Measurements from ENCODE around the gene S1PR2. TPM values are rescaled to one million over a fixed set of nuclear protein-coding genes. Genes with fewer than 3 reads are reported as not detected.
"Not testable (repeated sequence)": the region's sequence is repeated elsewhere in the genome, so short reads cannot be mapped to it uniquely, and the experiment has no call there.

Gene S1PR2
- total RNA-seq, 1 experiment from 2014 or later = 6.9 TPM

DNA sequence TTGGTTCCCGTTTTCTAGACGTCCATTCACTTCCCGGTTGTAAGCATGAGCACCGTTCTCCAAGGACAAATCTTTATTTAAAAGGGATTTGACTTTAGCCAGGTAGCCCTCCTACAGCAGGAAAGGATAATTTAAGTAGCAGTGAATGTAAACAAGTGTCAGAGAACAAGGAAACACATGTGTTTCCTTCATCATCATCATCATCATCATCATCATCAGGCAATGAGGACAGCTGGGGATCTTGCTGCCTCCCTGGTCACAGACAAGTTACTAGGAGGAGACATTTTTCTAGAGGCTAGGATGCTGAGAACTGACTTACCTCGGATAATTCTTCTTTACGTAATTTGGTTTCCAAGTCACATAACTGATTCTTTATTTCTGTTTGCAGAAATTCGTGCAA is 50.7 kb downstream of the S1PR2 start:
- TF ChIP-seq EZH2 (IDR thresholded peaks at IDR 0.05; ENCODE audit: low read depth) = no peak
- no peak for TF ChIP-seq CTCF (conservative IDR thresholded peaks at IDR 0.05)
- intact Hi-C loops (cut with micrococcal nuclease; ENCODE audit: unreplicated experiment) = no loop called here
- Histone ChIP-seq H3K27ac (no peak overlapping the region), H3K79me2 (ENCODE audit: low read depth) (peaks cover 31% of the 10 kb centered on the region), H3K27me3 (ENCODE audit: insufficient read depth, low read depth) (no peaks in the 10 kb centered on the region), H2AFZ (no peak overlapping the region), H3K4me1 (replicated peaks; ENCODE audit: insufficient read depth) (peaks cover 16% of the 10 kb centered on the region), H3K4me3 (no peak overlapping the region), H3K9me3 (ENCODE audit: insufficient read depth, low read depth) (no peaks in the 10 kb centered on the region), H3K36me3 (ENCODE audit: low read depth) (peaks cover 31% of the 10 kb centered on the region), H3K9me2 (ENCODE audit: insufficient read depth) (no peaks in the 10 kb centered on the region), H3F3A (ENCODE audit: insufficient read depth, low read depth) (peaks cover 50% of the 10 kb centered on the region; the same call in 1 of the 2 replicates), H4K20me1 (ENCODE audit: insufficient read depth) (peaks cover 8% of the 10 kb centered on the region), H3K4me2 (no peak overlapping the region)
- POLR2A ChIA-PET (ENCODE audit: unreplicated experiment) = no interaction called here
- CTCF ChIA-PET = no interaction called here
- DNase-seq = no peak
- no TSS peak for BruUV-seq (replicated peaks)

DNA sequence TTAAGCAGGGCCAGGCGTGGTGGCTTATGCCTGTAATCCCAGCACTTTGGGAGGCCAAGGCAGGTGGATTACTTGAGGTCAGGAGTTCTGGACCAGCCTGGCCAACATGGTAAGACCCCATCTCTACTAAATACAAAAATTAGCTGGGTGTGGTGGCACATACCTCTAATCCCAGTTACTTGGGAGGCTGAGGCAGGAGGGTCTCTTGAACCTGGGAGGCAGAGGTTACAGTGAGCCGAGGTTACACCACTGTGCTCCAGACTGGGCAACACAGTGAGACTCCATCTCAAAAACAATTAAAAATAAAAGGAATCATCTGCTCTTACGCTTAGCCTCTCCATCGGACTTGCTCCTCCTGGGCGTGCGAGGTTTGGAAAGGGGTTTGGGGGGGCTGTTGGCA is 51.1 kb downstream of the S1PR2 start:
- H3K27me3 ChIP-seq (ENCODE audit: insufficient read depth, low read depth); H3K9me2 ChIP-seq (ENCODE audit: insufficient read depth); H3K4me3 ChIP-seq; H3K4me2 ChIP-seq; CTCF ChIA-PET; DNase-seq; intact Hi-C loops (cut with micrococcal nuclease; ENCODE audit: unreplicated experiment); H2AFZ ChIP-seq; POLR2A ChIA-PET (ENCODE audit: unreplicated experiment); H3K9me3 ChIP-seq (ENCODE audit: insufficient read depth, low read depth); BruUV-seq (replicated peaks); H3K27ac ChIP-seq: not testable (repeated sequence)
- peaks cover 31% of the 10 kb centered on the region for H3K79me2 ChIP-seq (ENCODE audit: low read depth)
- H4K20me1 ChIP-seq (ENCODE audit: insufficient read depth) = peaks cover 11% of the 10 kb centered on the region; the same call in 1 of the 2 replicates
- H3K36me3 ChIP-seq (ENCODE audit: low read depth) = peaks cover 36% of the 10 kb centered on the region
- peaks cover 50% of the 10 kb centered on the region; the same call in 1 of the 2 replicates for H3F3A ChIP-seq (ENCODE audit: insufficient read depth, low read depth)
- peaks cover 11% of the 10 kb centered on the region for H3K4me1 ChIP-seq (replicated peaks; ENCODE audit: insufficient read depth)

DNA sequence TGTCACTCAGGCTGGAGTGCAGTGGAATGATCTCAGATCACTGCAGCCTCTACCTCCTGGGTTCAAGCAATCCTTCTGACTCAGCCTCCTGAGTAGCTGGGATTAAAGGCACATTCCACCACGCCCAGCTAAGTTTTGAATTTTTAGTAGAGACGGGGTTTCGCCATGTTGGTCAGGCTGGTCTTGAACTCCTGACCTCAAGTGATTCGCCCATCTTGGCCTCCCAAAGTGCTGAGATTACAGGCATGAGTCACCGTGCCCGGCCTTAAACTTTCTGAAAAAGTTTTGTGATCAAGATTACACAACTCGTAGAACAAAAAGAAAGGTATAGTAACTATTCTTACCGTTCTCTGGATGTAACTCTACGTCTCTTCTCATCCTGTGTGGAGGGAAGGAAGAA is 57.6 kb downstream of the S1PR2 start:
- TF ChIP-seq CTCF (conservative IDR thresholded peaks at IDR 0.05) (no peak), EZH2 (IDR thresholded peaks at IDR 0.05; ENCODE audit: low read depth) (no peak)
- peaks cover 36% of the 10 kb centered on the region for H3K36me3 ChIP-seq (ENCODE audit: low read depth)
- H3K4me3 ChIP-seq = no peak overlapping the region
- CTCF ChIA-PET = interaction anchor here (0.7 kb wide), 1 partner anchor 76 kb away, joined by 3 read pairs; no protein-coding TSS in a partner anchor
- peaks cover 9% of the 10 kb centered on the region for H3K4me1 ChIP-seq (replicated peaks; ENCODE audit: insufficient read depth)
- peaks cover 10% of the 10 kb centered on the region; the same call in 1 of the 2 replicates for H4K20me1 ChIP-seq (ENCODE audit: insufficient read depth)
- H3K79me2 ChIP-seq (ENCODE audit: low read depth) = 0 out of 2 replicates have a peak, but pooled peaks cover 7% of the 10 kb centered on the region
- peak overlapping the region; percentile 23; the same call in 1 of the 2 replicates for H3K27ac ChIP-seq
- no peaks in the 10 kb centered on the region for H3K9me2 ChIP-seq (ENCODE audit: insufficient read depth)
- peaks cover 67% of the 10 kb centered on the region for H3F3A ChIP-seq (ENCODE audit: insufficient read depth, low read depth)
- POLR2A ChIA-PET (ENCODE audit: unreplicated experiment) = no interaction called here
- no peaks in the 10 kb centered on the region for H3K27me3 ChIP-seq (ENCODE audit: insufficient read depth, low read depth)
- BruUV-seq (replicated peaks) = no TSS peak
- peak; percentile 20 to 69 for DNase-seq
- H3K4me2 ChIP-seq = no peak overlapping the region
- no peak overlapping the region for H2AFZ ChIP-seq
- no peaks in the 10 kb centered on the region for H3K9me3 ChIP-seq (ENCODE audit: insufficient read depth, low read depth)
- intact Hi-C loops (cut with micrococcal nuclease; ENCODE audit: unreplicated experiment) = no loop called here

Small RNA genes within 50 kb of the gene (microRNA-seq; reads per million reads assigned to microRNA genes)
- gene MIR4322 (ENCODE audit: borderline number of aligned reads, borderline replicate concordance) = not detected

Other genes with a start within 250 kb of the S1PR2 start
- not detected in 2 replicates for gene COL5A3, start 220.8 kb downstream of the S1PR2 start, total RNA-seq (2021)
- not detected in 2 replicates for gene RDH8, start 217.8 kb downstream of the S1PR2 start, total RNA-seq (2021)
- gene SHFL, start 145.0 kb downstream of the S1PR2 start, total RNA-seq (2021) = 25.6 and 30.6 TPM in 2 replicates
- gene ANGPTL6, start 128.7 kb downstream of the S1PR2 start, total RNA-seq (2021) = not detected in 2 replicates
- gene PPAN, start 125.0 kb downstream of the S1PR2 start, total RNA-seq (2021) = 38.4 and 41.0 TPM in 2 replicates
- gene P2RY11, start 119.6 kb downstream of the S1PR2 start, total RNA-seq (2021) = 23.7 and 27.4 TPM in 2 replicates
- 195 and 234 TPM in 2 replicates for gene EIF3G, start 111.4 kb downstream of the S1PR2 start, total RNA-seq (2021)
- 111 and 117 TPM in 2 replicates for gene DNMT1, start 36.4 kb downstream of the S1PR2 start, total RNA-seq (2021)
- gene MRPL4, start 20.9 kb upstream of the S1PR2 start, total RNA-seq (2021) = 96.4 and 98.2 TPM in 2 replicates
- 23.8 and 32.9 TPM in 2 replicates for gene ICAM1, start 39.8 kb upstream of the S1PR2 start, total RNA-seq (2021)
- 0.52 and 0.68 TPM in 2 replicates for gene ICAM4, start 55.6 kb upstream of the S1PR2 start, total RNA-seq (2021)
- gene ICAM5, start 58.6 kb upstream of the S1PR2 start, total RNA-seq (2021) = 19.2 and 24.0 TPM in 2 replicates
- 7.5 and 10.2 TPM in 2 replicates for gene ZGLP1, start 78.5 kb upstream of the S1PR2 start, total RNA-seq (2021)
- 23.1 and 29.2 TPM in 2 replicates for gene FDX2, start 84.7 kb upstream of the S1PR2 start, total RNA-seq (2021)
- gene RAVER1, start 102.2 kb upstream of the S1PR2 start, total RNA-seq (2021) = 52.9 and 83.9 TPM in 2 replicates
- 14.0 and 22.7 TPM in 2 replicates for gene ICAM3, start 108.3 kb upstream of the S1PR2 start, total RNA-seq (2021)
- 94.7 and 102 TPM in 2 replicates for gene TYK2, start 149.2 kb upstream of the S1PR2 start, total RNA-seq (2021)
- 156 and 191 TPM in 2 replicates for gene CDC37, start 172.2 kb upstream of the S1PR2 start, total RNA-seq (2021)
- 8.9 and 10.4 TPM in 2 replicates for gene PDE4A, start 189.2 kb upstream of the S1PR2 start, total RNA-seq (2021)

All from PC-9 (cell line).